A549 treated with Mapracorat at 1 μM for 4 hours (cell line): Measurements from ENCODE around the gene KRT77. TPM values are rescaled to one million over a fixed set of nuclear protein-coding genes. Genes with fewer than 3 reads are reported as not detected.

ENCODE experiments used
- total RNA-seq: library from RNA; stranded (reverse); fragments of 200-300 nt; extraction: Qiagen RNA extraction; gene quantifications from 5 replicates; pipeline ENCODE4 v1.2.3, GENCODE V29; 2022

KRT77 gene
- not detected in 5 replicates for total RNA-seq

GRCh38 chr12:52703424-52703823 lies at the start of gene KRT77:
Gene KRT77, minus strand, starts transcription at chr12:52703524. Its CDS starts 90 bp downstream, at chr12:52703434.

DNA sequence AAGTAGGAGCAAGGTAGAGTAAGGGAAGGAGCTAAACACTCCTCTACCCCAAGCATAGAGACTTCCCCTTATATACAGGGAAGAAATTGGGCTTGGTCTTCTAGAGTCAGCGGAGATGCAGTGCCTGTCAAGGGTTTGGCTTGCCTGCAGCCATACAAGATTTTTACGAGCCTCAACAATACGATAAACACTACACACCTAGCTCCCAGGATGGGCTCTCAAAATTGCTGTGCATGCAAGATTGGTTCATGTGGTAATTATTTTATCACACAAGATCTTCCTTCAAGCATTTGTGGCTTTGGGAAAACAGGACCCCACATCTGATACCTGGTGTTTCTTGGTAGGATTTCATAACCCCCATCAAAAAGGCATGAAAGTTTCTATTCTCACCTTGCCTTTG lies 23.0 kb downstream of the KRT77 start, which contains the start of gene KRT1:
Gene KRT1 (minus strand): TSS at position 45 of the 400 bp plus-strand sequence. CDS start 59 bp downstream, outside the sequence.

DNA sequence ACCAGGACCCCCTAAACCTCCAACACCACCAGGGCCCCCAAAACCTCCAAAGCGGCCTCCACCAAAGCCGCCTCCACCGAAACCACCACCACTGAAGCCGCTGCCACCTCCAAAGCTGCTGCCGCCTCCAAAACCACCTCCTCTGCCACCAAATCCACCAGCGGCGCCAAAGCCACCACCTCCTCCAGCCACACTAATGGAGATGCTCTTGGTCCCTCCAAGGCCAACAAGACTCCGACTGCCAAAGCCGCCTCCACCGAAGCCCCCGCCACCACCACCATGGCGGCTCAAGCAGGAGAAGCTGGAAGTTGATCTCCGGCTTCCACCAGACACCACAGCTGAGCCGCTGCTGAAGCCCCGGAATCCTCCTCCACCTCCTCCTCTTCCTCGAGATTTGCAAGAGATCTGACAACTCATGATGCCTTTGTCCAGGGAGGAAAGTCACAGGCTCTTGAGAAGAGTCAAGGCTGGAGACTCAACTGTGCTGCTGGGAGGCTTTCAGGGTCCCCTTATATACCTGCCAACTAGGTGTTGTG lies 51.5 kb downstream of the KRT77 start, which contains the start of gene KRT2:
Gene KRT2 (minus strand): TSS at position 486 of the 536 bp plus-strand sequence. CDS start 69 bp downstream, at position 417.

Other genes starting within 250 kb of the KRT77 start
- gene KRT6C, start 229.7 kb downstream of the KRT77 start, total RNA-seq = not detected in 5 replicates
- 8.1 to 10.8 TPM (median 8.4 TPM) in 5 replicates for gene KRT6A, start 210.3 kb downstream of the KRT77 start, total RNA-seq
- 0.26 to 0.79 TPM (median 0.62 TPM) in 5 replicates for gene KRT5, start 183.1 kb downstream of the KRT77 start, total RNA-seq
- gene KRT71, start 150.4 kb downstream of the KRT77 start, total RNA-seq = not detected in 5 replicates
- gene KRT74, start 129.7 kb downstream of the KRT77 start, total RNA-seq = not detected in 5 replicates
- not detected in 5 replicates for gene KRT72, start 102.1 kb downstream of the KRT77 start, total RNA-seq
- gene KRT73, start 85.0 kb downstream of the KRT77 start, total RNA-seq = 0.06 TPM in 1 of 5 replicates, not detected in the others
- gene KRT2, start 51.3 kb downstream of the KRT77 start, total RNA-seq = not detected in 5 replicates
- gene KRT1, start 23.1 kb downstream of the KRT77 start, total RNA-seq = not detected in 5 replicates
- not detected in 5 replicates for gene KRT76, start 73.8 kb upstream of the KRT77 start, total RNA-seq
- gene KRT3, start 92.6 kb upstream of the KRT77 start, total RNA-seq = 0.06 to 0.11 TPM in 2 of 5 replicates, not detected in the others
- gene KRT4, start 110.6 kb upstream of the KRT77 start, total RNA-seq = 2.1 to 4.0 TPM (median 3.4 TPM) in 5 replicates
- 0.08 to 0.10 TPM in 2 of 5 replicates, not detected in the others for gene KRT79, start 130.8 kb upstream of the KRT77 start, total RNA-seq
- gene KRT78, start 145.5 kb upstream of the KRT77 start, total RNA-seq = 0.10 to 0.31 TPM (median 0.15 TPM) in 3 of 5 replicates, not detected in the others
- gene KRT8, start 201.6 kb upstream of the KRT77 start, total RNA-seq = 4,031 to 4,993 TPM (median 4,777 TPM) in 5 replicates
- gene KRT18, start 245.6 kb upstream of the KRT77 start, total RNA-seq = 2,830 to 3,225 TPM (median 2,990 TPM) in 5 replicates